ENCODE results near the gene PODXL2.

Gene PODXL2

GRCh38 chr3:127709320-127710060 lies 80.5 kb downstream of the PODXL2 start:
- DNase-seq: no peak
- in situ Hi-C loops (cut with HindIII; ENCODE audit: low pct_ligation_motif_present, low pct_unique_long_range_greater_than_20kb, low sequenced_read_pairs): no loop called here

DNA sequence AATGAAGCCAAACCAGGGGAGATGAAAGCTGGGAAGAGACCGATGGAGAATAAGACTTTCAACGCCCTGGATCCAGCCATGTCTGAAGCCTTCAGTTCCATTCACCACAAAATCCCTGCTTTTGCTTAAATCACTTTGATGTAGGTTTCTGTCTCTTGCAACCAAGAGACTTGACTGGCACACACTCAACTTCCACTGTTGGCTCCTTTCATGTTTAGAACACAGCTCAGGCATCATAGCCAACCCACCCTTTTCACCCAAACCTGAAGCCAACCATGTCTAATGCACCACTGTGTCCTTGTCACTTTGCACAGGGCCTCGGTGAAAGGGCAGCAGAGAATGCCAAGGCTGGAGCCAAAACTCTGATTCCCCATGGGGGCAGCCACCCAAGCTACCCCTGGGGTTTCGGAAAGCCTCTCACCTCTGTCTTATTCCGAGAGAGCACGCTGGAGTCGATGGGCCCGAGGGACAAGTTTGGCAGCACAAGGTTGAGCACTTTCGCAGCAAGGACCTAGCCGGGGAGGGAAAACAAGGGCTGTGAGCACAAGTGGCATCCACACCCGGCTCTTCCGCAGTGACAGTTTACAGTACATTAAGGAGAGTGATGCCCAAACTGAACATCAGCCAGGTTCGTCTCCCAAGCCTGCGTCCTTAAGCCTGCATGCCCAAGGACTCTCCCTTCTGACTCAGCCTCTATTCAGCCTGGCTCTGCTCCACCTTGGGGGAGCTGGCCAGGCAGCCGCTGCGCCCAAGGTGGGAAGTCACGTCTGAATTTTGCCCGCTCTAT lies 81.4 kb downstream of the PODXL2 start:
- in situ Hi-C loops (cut with HindIII; ENCODE audit: low pct_ligation_motif_present, low pct_unique_long_range_greater_than_20kb, low sequenced_read_pairs): no loop called here
- DNase-seq: no peak

DNA sequence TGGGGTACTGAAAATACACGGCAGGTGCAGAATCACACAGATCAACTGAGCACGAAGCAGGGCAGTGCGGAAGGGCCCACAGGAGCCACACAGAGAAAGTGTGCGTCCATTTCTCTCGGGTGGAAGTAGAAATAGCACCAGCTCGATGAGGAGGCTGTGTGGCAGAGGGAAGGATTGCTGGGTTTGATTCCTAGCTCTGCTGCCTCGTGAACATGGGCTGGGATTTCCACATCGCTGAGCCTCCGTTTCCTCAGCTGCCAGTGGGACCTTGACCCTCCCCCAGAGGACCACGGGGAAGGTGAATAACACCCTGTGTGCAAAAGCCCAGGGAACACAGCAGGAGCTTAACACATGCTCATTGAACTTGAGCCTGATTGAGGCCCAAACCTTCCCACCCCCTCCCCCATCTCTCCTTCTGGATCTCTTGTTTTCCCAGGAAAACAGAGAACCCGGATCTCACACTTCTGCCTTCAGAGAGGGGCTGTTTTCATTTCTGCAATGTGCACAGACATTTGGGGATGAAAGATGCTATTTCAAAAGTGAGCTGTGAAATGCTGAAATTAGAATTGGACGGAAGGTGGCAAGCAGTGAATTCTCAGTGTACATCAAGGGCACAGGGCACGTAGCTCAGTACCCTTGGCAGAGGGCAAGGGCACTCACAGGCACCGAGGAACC lies 82.2 kb downstream of the PODXL2 start:
- in situ Hi-C loops (cut with HindIII; ENCODE audit: low pct_ligation_motif_present, low pct_unique_long_range_greater_than_20kb, low sequenced_read_pairs): no loop called here

DNA sequence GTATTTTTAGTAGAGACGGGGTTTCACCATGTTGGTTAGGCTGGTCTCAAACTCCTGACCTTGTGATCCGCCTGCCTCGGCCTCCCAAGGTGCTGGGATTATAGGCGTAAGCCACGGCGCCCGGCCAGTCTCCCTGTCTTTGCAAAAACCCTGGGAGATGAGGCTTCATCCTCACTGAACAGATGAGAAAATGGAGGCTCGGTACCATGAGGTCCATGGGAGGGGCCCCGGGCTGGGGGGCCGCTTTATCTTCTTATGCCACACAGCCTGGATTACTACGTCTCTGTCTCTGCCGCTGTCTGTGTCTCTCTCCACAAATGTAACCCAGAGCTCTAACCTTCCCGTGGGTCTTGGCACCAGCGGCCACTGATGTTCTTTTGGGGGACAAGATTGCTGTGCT lies 82.9 kb downstream of the PODXL2 start:
- DNase-seq: no peak

More for the DNA sequence above, 82.2 kb downstream of the PODXL2 start:
- no peak for DNase-seq

DNA sequence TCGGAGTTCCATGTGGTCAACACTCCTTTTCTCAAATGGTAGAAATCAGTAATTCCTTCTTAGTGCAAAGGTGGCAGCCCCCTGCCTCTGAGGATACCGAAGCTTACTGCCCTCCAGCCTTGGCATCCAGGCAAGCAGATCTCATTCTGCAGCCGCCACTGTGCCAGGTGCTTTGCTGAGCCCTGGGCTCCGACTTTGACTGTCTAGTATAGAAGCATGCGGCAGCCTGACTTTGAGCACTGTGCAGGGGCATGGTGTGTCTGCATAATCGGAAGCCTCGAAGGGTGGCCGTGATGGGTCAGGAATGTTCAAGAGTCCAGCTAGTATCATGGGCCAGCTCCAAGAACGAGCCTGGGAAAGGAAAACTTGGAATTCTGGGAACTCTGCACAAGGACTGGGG lies 83.5 kb downstream of the PODXL2 start:
- no peak for DNase-seq
- in situ Hi-C loops (cut with HindIII; ENCODE audit: low pct_ligation_motif_present, low pct_unique_long_range_greater_than_20kb, low sequenced_read_pairs): no loop called here

More for the DNA sequence above, 82.9 kb downstream of the PODXL2 start:
- in situ Hi-C loops (cut with HindIII; ENCODE audit: low pct_ligation_motif_present, low pct_unique_long_range_greater_than_20kb, low sequenced_read_pairs): no loop called here

- no peak for DNase-seq
- in situ Hi-C loops (cut with HindIII; ENCODE audit: low pct_ligation_motif_present, low pct_unique_long_range_greater_than_20kb, low sequenced_read_pairs): no loop called here
These were observed 84.1 kb downstream of the PODXL2 start for GRCh38 chr3:127712881-127713771.

- no peak for DNase-seq
- in situ Hi-C loops (cut with HindIII; ENCODE audit: low pct_ligation_motif_present, low pct_unique_long_range_greater_than_20kb, low sequenced_read_pairs): no loop called here
These were observed 85.2 kb downstream of the PODXL2 start for GRCh38 chr3:127714125-127714571.

GRCh38 chr3:127714866-127715265 lies 85.9 kb downstream of the PODXL2 start:
- no peak for DNase-seq
- in situ Hi-C loops (cut with HindIII; ENCODE audit: low pct_ligation_motif_present, low pct_unique_long_range_greater_than_20kb, low sequenced_read_pairs): no loop called here

DNA sequence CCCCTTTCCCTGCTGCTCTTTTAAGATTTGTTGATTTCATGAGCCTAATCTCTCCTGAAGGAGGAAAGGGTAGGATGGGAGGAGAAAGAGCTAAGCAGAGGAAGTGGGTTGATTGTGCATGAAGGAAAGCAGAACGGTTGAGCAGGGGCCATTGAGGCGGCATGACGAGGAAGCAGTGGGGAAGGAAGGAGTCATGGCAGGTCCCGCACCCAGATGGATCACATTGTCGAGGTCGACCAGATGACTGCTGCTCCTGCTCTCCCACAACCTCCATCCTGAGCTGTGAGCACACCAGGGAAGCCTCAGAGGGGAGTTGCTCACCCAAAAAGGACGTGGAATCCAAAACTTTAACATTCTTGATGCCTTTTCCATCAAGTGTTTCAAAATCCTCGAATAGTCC lies 86.5 kb downstream of the PODXL2 start:
- no peak for DNase-seq
- in situ Hi-C loops (cut with HindIII; ENCODE audit: low pct_ligation_motif_present, low pct_unique_long_range_greater_than_20kb, low sequenced_read_pairs): no loop called here

DNA sequence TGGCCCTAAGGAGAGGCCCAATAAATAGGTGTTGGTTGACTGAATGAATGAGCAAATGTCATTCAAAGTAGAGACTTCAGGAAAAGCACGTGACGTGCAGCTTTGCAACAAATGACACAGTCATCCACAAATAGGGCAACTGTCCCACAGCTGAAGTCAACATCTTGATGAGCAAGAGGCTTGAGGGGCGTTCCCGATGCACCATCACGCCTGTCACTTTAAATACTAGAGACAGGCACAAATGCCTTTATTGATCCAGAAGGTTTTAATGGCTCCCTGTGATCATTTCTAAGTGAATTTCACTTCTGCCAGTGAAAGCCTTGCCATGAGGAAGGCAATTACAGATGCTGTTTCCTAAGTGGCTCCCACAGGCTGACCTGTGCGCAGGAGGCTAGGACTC lies 87.4 kb downstream of the PODXL2 start:
- in situ Hi-C loops (cut with HindIII; ENCODE audit: low pct_ligation_motif_present, low pct_unique_long_range_greater_than_20kb, low sequenced_read_pairs): no loop called here
- DNase-seq: no peak

- in situ Hi-C loops (cut with HindIII; ENCODE audit: low pct_ligation_motif_present, low pct_unique_long_range_greater_than_20kb, low sequenced_read_pairs): no loop called here
- no peak for DNase-seq
These were observed 88.6 kb downstream of the PODXL2 start for GRCh38 chr3:127717357-127718244.

- in situ Hi-C loops (cut with HindIII; ENCODE audit: low pct_ligation_motif_present, low pct_unique_long_range_greater_than_20kb, low sequenced_read_pairs): no loop called here
- no peak for DNase-seq
These were observed 89.4 kb downstream of the PODXL2 start for GRCh38 chr3:127718245-127718915.

DNA sequence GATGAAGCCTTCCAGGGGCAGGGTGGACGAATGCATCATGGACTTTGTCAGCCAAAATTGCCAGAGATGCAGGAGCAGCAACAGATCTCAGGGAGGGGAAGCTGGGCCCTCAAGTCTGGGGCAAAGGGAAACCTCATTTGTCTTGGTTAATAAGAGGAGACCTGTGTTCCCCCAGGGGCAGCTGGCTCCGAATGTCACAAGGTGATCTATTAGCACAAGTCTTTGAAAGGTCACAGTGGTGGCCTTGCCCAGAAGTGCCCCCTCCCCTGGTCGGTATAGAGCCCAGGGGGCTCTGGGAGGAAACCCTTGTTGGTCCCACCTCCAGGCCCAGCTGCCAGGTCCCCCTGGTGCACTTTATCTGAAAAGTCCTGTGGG lies 89.9 kb downstream of the PODXL2 start:
- no peak for DNase-seq
- in situ Hi-C loops (cut with HindIII; ENCODE audit: low pct_ligation_motif_present, low pct_unique_long_range_greater_than_20kb, low sequenced_read_pairs): no loop called here

DNA sequence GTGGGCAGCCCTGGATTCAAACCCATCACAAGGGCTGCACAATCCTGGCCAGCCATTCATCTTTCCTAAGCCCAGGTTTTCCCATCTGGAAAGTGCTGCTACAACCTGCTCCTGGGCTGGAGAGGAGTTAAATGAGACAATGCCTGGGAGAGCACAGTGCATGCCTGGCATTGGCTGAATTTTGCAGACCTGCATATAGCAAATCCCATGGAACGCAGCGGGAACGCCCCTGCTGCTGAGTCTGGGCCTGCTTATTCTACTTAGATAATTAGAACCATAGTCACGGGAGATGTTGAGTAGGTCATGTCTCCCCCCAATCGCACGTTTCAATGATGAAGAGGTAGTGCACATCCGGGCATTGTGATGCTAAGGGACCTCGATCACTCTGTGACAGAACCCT lies 90.4 kb downstream of the PODXL2 start:
- DNase-seq: no peak
- in situ Hi-C loops (cut with HindIII; ENCODE audit: low pct_ligation_motif_present, low pct_unique_long_range_greater_than_20kb, low sequenced_read_pairs): no loop called here

DNA sequence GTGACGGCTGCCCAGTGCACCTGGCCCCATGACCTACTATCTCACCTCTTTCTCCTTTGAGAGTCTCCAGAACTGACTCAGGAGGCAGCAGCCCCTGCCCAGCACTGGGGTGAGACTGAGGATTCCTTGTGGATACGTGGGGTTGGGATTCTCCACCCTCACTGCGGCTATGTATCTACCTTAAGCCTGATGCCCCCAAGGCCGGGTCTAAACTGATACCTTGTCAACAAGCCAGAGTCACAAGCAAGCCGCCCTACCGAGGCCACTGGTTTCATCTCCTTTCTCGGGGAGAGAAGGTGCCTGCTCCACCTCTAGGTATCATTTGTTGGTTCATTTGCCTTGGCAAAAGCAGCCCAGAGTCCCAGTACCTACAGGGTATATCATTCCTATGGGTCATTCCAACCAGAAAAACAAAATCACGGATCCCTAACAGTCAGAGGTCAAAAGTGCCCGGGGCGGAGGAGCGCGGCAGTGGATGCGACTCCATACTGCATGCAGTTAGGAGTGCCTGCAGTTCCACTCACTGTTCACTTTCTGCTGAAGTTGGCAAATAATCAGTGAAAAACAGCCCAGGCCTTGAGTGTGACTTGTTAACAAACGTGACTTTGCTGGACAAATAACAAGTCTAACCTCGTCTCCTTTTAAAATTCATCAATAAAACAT lies 91.3 kb downstream of the PODXL2 start:
- in situ Hi-C loops (cut with HindIII; ENCODE audit: low pct_ligation_motif_present, low pct_unique_long_range_greater_than_20kb, low sequenced_read_pairs): no loop called here
- DNase-seq: no peak

GRCh38 chr3:127720985-127721935 lies 92.3 kb downstream of the PODXL2 start:
- in situ Hi-C loops (cut with HindIII; ENCODE audit: low pct_ligation_motif_present, low pct_unique_long_range_greater_than_20kb, low sequenced_read_pairs): no loop called here
- no peak for DNase-seq

Measured in ACHN (cell line).